Measurements from ENCODE around the gene STARD10.
A peak's percentile ranks its signal among the peaks of the same experiment; 100 is the strongest.

STARD10 gene

GRCh38 chr11:72726266-72727220 is 67.3 kb downstream of the STARD10 start:
- Histone ChIP-seq H3K4me3 (ENCODE audit: low read length) (no peak overlapping the region), H3K9me3 (ENCODE audit: insufficient read depth, low read depth, low read length) (no peaks in the 10 kb centered on the region), H3K27ac (ENCODE audit: low read depth, low read length) (no peak overlapping the region), H3K9ac (ENCODE audit: low read depth, low read length) (no peak overlapping the region), H3K4me1 (ENCODE audit: insufficient read depth, low read length) (peaks cover 9% of the 10 kb centered on the region; the same call in 1 of the 2 replicates), H3K36me3 (ENCODE audit: insufficient read depth, low read length) (peaks cover 13% of the 10 kb centered on the region; the same call in 1 of the 2 replicates), H3K27me3 (ENCODE audit: insufficient read depth, low read length) (no peaks in the 10 kb centered on the region)
- 93% methylated on average over 40 of the region's 40 CpGs for WGBS

GRCh38 chr11:72725724-72726028 is 68.2 kb downstream of the STARD10 start:
- Histone ChIP-seq H3K4me1 (ENCODE audit: insufficient read depth, low read length) (peaks cover 11% of the 10 kb centered on the region; the same call in 1 of the 2 replicates), H3K36me3 (ENCODE audit: insufficient read depth, low read length) (peaks cover 11% of the 10 kb centered on the region; the same call in 1 of the 2 replicates), H3K4me3 (ENCODE audit: low read length) (no peak overlapping the region), H3K9ac (ENCODE audit: low read depth, low read length) (no peak overlapping the region), H3K9me3 (ENCODE audit: insufficient read depth, low read depth, low read length) (no peaks in the 10 kb centered on the region), H3K27me3 (ENCODE audit: insufficient read depth, low read length) (no peaks in the 10 kb centered on the region), H3K27ac (ENCODE audit: low read depth, low read length) (no peak overlapping the region)
- 90% methylated on average over 4 of the region's 4 CpGs for WGBS

GRCh38 chr11:72724851-72725723 is 68.8 kb downstream of the STARD10 start:
- no peak overlapping the region for H3K4me3 ChIP-seq (ENCODE audit: low read length)
- peaks cover 7% of the 10 kb centered on the region; the same call in 1 of the 2 replicates for H3K4me1 ChIP-seq (ENCODE audit: insufficient read depth, low read length)
- H3K27me3 ChIP-seq (ENCODE audit: insufficient read depth, low read length), result no peaks in the 10 kb centered on the region
- H3K36me3 ChIP-seq (ENCODE audit: insufficient read depth, low read length), result peaks cover 11% of the 10 kb centered on the region; the same call in 1 of the 2 replicates
- H3K9ac ChIP-seq (ENCODE audit: low read depth, low read length), result no peak overlapping the region
- 63% methylated on average over 9 of the region's 9 CpGs for WGBS
- no peak overlapping the region for H3K27ac ChIP-seq (ENCODE audit: low read depth, low read length)
- no peaks in the 10 kb centered on the region for H3K9me3 ChIP-seq (ENCODE audit: insufficient read depth, low read depth, low read length)

GRCh38 chr11:72724021-72724551 is 69.8 kb downstream of the STARD10 start:
- no peaks in the 10 kb centered on the region for H3K27me3 ChIP-seq (ENCODE audit: insufficient read depth, low read length)
- no peak overlapping the region for H3K27ac ChIP-seq (ENCODE audit: low read depth, low read length)
- no peak overlapping the region for H3K4me3 ChIP-seq (ENCODE audit: low read length)
- 95% methylated on average over 5 of the region's 5 CpGs for WGBS
- H3K9me3 ChIP-seq (ENCODE audit: insufficient read depth, low read depth, low read length), result no peaks in the 10 kb centered on the region
- H3K9ac ChIP-seq (ENCODE audit: low read depth, low read length), result no peak overlapping the region
- peaks cover 4% of the 10 kb centered on the region; the same call in 1 of the 2 replicates for H3K4me1 ChIP-seq (ENCODE audit: insufficient read depth, low read length)
- H3K36me3 ChIP-seq (ENCODE audit: insufficient read depth, low read length), result peaks cover 11% of the 10 kb centered on the region; the same call in 1 of the 2 replicates

GRCh38 chr11:72723508-72723907 is 70.3 kb downstream of the STARD10 start:
- no peak overlapping the region for H3K9ac ChIP-seq (ENCODE audit: low read depth, low read length)
- no peak overlapping the region for H3K27ac ChIP-seq (ENCODE audit: low read depth, low read length)
- no peaks in the 10 kb centered on the region for H3K27me3 ChIP-seq (ENCODE audit: insufficient read depth, low read length)
- H3K4me1 ChIP-seq (ENCODE audit: insufficient read depth, low read length), result peaks cover 4% of the 10 kb centered on the region; the same call in 1 of the 2 replicates
- no peaks in the 10 kb centered on the region for H3K9me3 ChIP-seq (ENCODE audit: insufficient read depth, low read depth, low read length)
- WGBS, result 95% methylated on average over 8 of the region's 9 CpGs
- no peak overlapping the region for H3K4me3 ChIP-seq (ENCODE audit: low read length)
- peaks cover 14% of the 10 kb centered on the region; the same call in 1 of the 2 replicates for H3K36me3 ChIP-seq (ENCODE audit: insufficient read depth, low read length)

- H3K4me1 ChIP-seq (ENCODE audit: insufficient read depth, low read length), result peaks cover 4% of the 10 kb centered on the region; the same call in 1 of the 2 replicates
- no peaks in the 10 kb centered on the region for H3K27me3 ChIP-seq (ENCODE audit: insufficient read depth, low read length)
- H3K9me3 ChIP-seq (ENCODE audit: insufficient read depth, low read depth, low read length), result no peaks in the 10 kb centered on the region
- peaks cover 14% of the 10 kb centered on the region; the same call in 1 of the 2 replicates for H3K36me3 ChIP-seq (ENCODE audit: insufficient read depth, low read length)
- H3K27ac ChIP-seq (ENCODE audit: low read depth, low read length), result no peak overlapping the region; the same call in 1 of the 2 replicates
- WGBS, result 75% methylated on average over 10 of the region's 10 CpGs
- no peak overlapping the region for H3K4me3 ChIP-seq (ENCODE audit: low read length)
- H3K9ac ChIP-seq (ENCODE audit: low read depth, low read length), result 0 out of 2 replicates have a peak overlapping the region, but pooled peaks have one; percentile 21
Observed at GRCh38 chr11:72722050-72722748, 71.6 kb downstream of the STARD10 start.

- Histone ChIP-seq H3K4me1 (ENCODE audit: insufficient read depth, low read length) (peaks cover 4% of the 10 kb centered on the region; the same call in 1 of the 2 replicates), H3K36me3 (ENCODE audit: insufficient read depth, low read length) (peaks cover 14% of the 10 kb centered on the region; the same call in 1 of the 2 replicates), H3K4me3 (ENCODE audit: low read length) (no peak overlapping the region), H3K27me3 (ENCODE audit: insufficient read depth, low read length) (no peaks in the 10 kb centered on the region), H3K27ac (ENCODE audit: low read depth, low read length) (no peak overlapping the region), H3K9ac (ENCODE audit: low read depth, low read length) (0 out of 2 replicates have a peak overlapping the region, but pooled peaks have one; percentile 21), H3K9me3 (ENCODE audit: insufficient read depth, low read depth, low read length) (no peaks in the 10 kb centered on the region)
- 83% methylated on average over 13 of the region's 13 CpGs for WGBS
Observed at GRCh38 chr11:72721689-72722049, 72.2 kb downstream of the STARD10 start.

- peaks cover 13% of the 10 kb centered on the region; the same call in 1 of the 2 replicates for H3K36me3 ChIP-seq (ENCODE audit: insufficient read depth, low read length)
Observed at GRCh38 chr11:72721276-72721675, 72.6 kb downstream of the STARD10 start.

GRCh38 chr11:72720784-72721183 is 73.1 kb downstream of the STARD10 start:
- Histone ChIP-seq H3K4me3 (ENCODE audit: low read length) (no peak overlapping the region), H3K27ac (ENCODE audit: low read depth, low read length) (no peak overlapping the region), H3K9ac (ENCODE audit: low read depth, low read length) (no peak overlapping the region), H3K27me3 (ENCODE audit: insufficient read depth, low read length) (no peaks in the 10 kb centered on the region), H3K9me3 (ENCODE audit: insufficient read depth, low read depth, low read length) (no peaks in the 10 kb centered on the region), H3K36me3 (ENCODE audit: insufficient read depth, low read length) (peaks cover 9% of the 10 kb centered on the region; the same call in 1 of the 2 replicates), H3K4me1 (ENCODE audit: insufficient read depth, low read length) (peaks cover 4% of the 10 kb centered on the region; the same call in 1 of the 2 replicates)
- WGBS, result 92% methylated on average over 4 of the region's 4 CpGs

More at GRCh38 chr11:72721276-72721675, 72.6 kb downstream of the STARD10 start:
- WGBS, result 84% methylated on average over 3 of the region's 3 CpGs
- H3K9me3 ChIP-seq (ENCODE audit: insufficient read depth, low read depth, low read length), result no peaks in the 10 kb centered on the region
- H3K9ac ChIP-seq (ENCODE audit: low read depth, low read length), result no peak overlapping the region
- no peak overlapping the region for H3K27ac ChIP-seq (ENCODE audit: low read depth, low read length)
- H3K27me3 ChIP-seq (ENCODE audit: insufficient read depth, low read length), result no peaks in the 10 kb centered on the region
- H3K4me1 ChIP-seq (ENCODE audit: insufficient read depth, low read length), result peaks cover 4% of the 10 kb centered on the region; the same call in 1 of the 2 replicates
- no peak overlapping the region for H3K4me3 ChIP-seq (ENCODE audit: low read length)

GRCh38 chr11:72720047-72720446 is 73.8 kb downstream of the STARD10 start:
- 0 out of 2 replicates have a peak, but pooled peaks cover 4% of the 10 kb centered on the region for H3K4me1 ChIP-seq (ENCODE audit: insufficient read depth, low read length)
- 92% methylated on average over 3 of the region's 3 CpGs for WGBS
- H3K4me3 ChIP-seq (ENCODE audit: low read length), result no peak overlapping the region
- H3K27me3 ChIP-seq (ENCODE audit: insufficient read depth, low read length), result no peaks in the 10 kb centered on the region
- no peak overlapping the region for H3K9ac ChIP-seq (ENCODE audit: low read depth, low read length)
- H3K36me3 ChIP-seq (ENCODE audit: insufficient read depth, low read length), result peaks cover 9% of the 10 kb centered on the region; the same call in 1 of the 2 replicates
- no peaks in the 10 kb centered on the region for H3K9me3 ChIP-seq (ENCODE audit: insufficient read depth, low read depth, low read length)
- no peak overlapping the region for H3K27ac ChIP-seq (ENCODE audit: low read depth, low read length)
